ENCODE measurements around the gene CBL.

The CBL gene

GRCh38 chr11:119315131-119316015 is 109.2 kb downstream of the CBL start:
- peak; percentile 63 for DNase-seq

GRCh38 chr11:119316016-119316728 is 110.0 kb downstream of the CBL start:
- DNase-seq, result no peak

GRCh38 chr11:119316729-119317591 is 110.8 kb downstream of the CBL start, which contains the start of gene MCAM:
Gene MCAM, minus strand, starts transcription at chr11:119317130. Its CDS starts 29 bp downstream, at chr11:119317101.
- no peak for DNase-seq

- DNase-seq, result no peak
Measured at GRCh38 chr11:119317592-119318239, 111.6 kb downstream of the CBL start.

- no peak for DNase-seq
Measured at GRCh38 chr11:119318240-119319135, 112.3 kb downstream of the CBL start.

- no peak for DNase-seq
Measured at GRCh38 chr11:119319136-119319699, 113.1 kb downstream of the CBL start.

GRCh38 chr11:119319700-119320239 is 113.6 kb downstream of the CBL start:
- no peak for DNase-seq

- DNase-seq, result no peak
Measured at GRCh38 chr11:119320240-119320775, 114.2 kb downstream of the CBL start.

GRCh38 chr11:119320776-119321524 is 114.8 kb downstream of the CBL start:
- no peak for DNase-seq

GRCh38 chr11:119322360-119322739 is 116.2 kb downstream of the CBL start:
- no peak for DNase-seq

GRCh38 chr11:119322921-119323531 is 116.9 kb downstream of the CBL start:
- DNase-seq, result no peak

GRCh38 chr11:119323532-119324033 is 117.4 kb downstream of the CBL start:
- DNase-seq, result peak; percentile 83

GRCh38 chr11:119324189-119324588 is 118.0 kb downstream of the CBL start:
- no peak for DNase-seq

GRCh38 chr11:119329320-119329719 is 123.2 kb downstream of the CBL start:
- DNase-seq, result no peak

- no peak for DNase-seq
Measured at GRCh38 chr11:119330237-119330636, 124.1 kb downstream of the CBL start.

- no peak for DNase-seq
Measured at GRCh38 chr11:119332111-119332765, 126.1 kb downstream of the CBL start.

GRCh38 chr11:119334174-119334930 is 128.2 kb downstream of the CBL start, which contains the start of gene RNF26:
Gene RNF26, plus strand, starts transcription at chr11:119334527. Its CDS starts 596 bp downstream, at chr11:119335123.
- peak; percentile 91 for DNase-seq
